Colonic mucosa (tissue), 4 donors: ENCODE measurements around the gene KIF12. TPM values are rescaled to one million over a fixed set of nuclear protein-coding genes. Genes with fewer than 3 reads are reported as not detected.

Experiments used
- DNase-seq: peaks from one replicate; pipeline ENCODE4 v3.0.0-alpha.2; 2020
- H3K27ac ChIP-seq: fragments of 200-600 bp; one replicate; pipeline ENCODE4 v1.8.0; 2021
- H3K27me3 ChIP-seq: fragments of 200-600 bp; one replicate; pipeline ENCODE4 v1.8.0; 2021
- H3K36me3 ChIP-seq: fragments of 200-600 bp; one replicate; pipeline ENCODE4 v1.8.0; 2021
- H3K4me1 ChIP-seq: fragments of 200-600 bp; one replicate; pipeline ENCODE4 v1.8.0; 2021; ENCODE audit warnings: mild to moderate bottlenecking
- H3K4me3 ChIP-seq: fragments of 200-600 bp; one replicate; pipeline ENCODE4 v1.8.0; 2021
- H3K9ac ChIP-seq, 2 donors: one replicate each; pipeline ENCODE4 v1.7.0; 2013; ENCODE audit warnings: control low read depth in 2 of 2, low read depth in 2 of 2, low read length in 2 of 2
- H3K9me3 ChIP-seq: fragments of 200-600 bp; one replicate; pipeline ENCODE4 v1.8.0; 2021
- intact Hi-C: fragments of 100-400 bp; cut with DNase I; formaldehyde crosslinking; loops from one replicate; pipeline ENCODE4 v1.14.1; 2022
- total RNA-seq, 2 donors: library from RNA; stranded (reverse); fragmentation: NEBNext Ultra II Directional in 1 of 2; extraction: Animal tissue kit (Norgen Biotek cat#: 25700) in 1 of 2; gene quantifications; one replicate each; pipeline ENCODE4 v1.2.1, GENCODE V29; 2021
- TF ChIP-seq, protein P1 (sequence below): fragments of 200-600 bp; IDR thresholded peaks from one replicate; pipeline ENCODE4 v1.8.0; 2022; ENCODE audit warnings: antibody characterized with exemption, mild to moderate bottlenecking
- donor health status: healthy.
- donor health status: DM: no; HTN: no; CAD: no.
- donor health status: DM: no; HTN: no; CAD: no.

Gene KIF12
- total RNA-seq, 2 donors from 2014 or later: 27.2 to 33.8 TPM

DNA sequence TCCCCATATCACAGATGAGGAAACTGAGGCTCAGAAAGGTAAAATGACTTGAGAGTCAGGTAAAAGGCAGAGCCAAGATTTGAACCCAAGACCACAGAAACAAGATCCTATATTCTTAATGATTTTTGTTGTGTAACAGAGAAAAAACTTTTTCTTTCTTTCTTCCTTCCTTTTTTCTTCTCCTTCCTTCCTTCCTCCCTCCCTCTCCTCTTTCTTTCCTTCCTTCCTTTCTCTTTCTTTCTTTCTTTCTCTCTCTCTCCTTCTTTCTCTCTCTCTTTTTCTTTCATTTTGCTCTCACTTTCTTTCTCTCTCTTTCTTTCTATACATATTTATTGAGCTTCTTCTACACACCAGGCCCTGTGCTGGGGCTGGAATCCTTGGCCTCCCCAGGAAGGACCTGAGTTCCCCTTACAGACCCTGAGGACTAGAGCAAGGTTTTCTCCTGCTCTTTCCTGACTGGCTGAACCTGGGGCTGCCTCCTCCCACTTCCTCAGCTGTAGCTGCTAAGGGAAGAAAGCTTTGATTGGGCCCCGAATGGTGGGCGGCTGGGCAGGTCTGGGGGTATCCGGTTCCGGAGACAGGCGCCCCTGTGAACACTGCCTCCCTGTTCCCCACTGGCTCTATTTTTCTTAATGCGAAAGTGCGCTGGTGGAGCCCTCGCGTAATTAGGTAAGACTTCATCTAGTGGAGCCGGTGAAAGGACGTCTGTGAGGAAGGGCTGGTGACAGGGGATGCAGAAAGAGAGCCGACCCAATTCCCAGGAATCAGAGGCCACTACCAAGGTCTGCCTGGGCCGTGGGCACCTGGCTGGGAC is 27.4 kb upstream of the KIF12 start:
- Histone ChIP-seq H3K9me3 (no peaks in the 10 kb centered on the region), H3K27ac (no peak overlapping the region), H3K9ac (no peak overlapping the region), H3K27me3 (no peaks in the 10 kb centered on the region), H3K4me1 (no peaks in the 10 kb centered on the region), H3K36me3 (no peaks in the 10 kb centered on the region), H3K4me3 (no peak overlapping the region)
- no peak for DNase-seq
- intact Hi-C loops: no loop called here
- TF ChIP-seq, protein P1, sequence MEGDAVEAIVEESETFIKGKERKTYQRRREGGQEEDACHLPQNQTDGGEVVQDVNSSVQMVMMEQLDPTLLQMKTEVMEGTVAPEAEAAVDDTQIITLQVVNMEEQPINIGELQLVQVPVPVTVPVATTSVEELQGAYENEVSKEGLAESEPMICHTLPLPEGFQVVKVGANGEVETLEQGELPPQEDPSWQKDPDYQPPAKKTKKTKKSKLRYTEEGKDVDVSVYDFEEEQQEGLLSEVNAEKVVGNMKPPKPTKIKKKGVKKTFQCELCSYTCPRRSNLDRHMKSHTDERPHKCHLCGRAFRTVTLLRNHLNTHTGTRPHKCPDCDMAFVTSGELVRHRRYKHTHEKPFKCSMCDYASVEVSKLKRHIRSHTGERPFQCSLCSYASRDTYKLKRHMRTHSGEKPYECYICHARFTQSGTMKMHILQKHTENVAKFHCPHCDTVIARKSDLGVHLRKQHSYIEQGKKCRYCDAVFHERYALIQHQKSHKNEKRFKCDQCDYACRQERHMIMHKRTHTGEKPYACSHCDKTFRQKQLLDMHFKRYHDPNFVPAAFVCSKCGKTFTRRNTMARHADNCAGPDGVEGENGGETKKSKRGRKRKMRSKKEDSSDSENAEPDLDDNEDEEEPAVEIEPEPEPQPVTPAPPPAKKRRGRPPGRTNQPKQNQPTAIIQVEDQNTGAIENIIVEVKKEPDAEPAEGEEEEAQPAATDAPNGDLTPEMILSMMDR: no peak

DNA sequence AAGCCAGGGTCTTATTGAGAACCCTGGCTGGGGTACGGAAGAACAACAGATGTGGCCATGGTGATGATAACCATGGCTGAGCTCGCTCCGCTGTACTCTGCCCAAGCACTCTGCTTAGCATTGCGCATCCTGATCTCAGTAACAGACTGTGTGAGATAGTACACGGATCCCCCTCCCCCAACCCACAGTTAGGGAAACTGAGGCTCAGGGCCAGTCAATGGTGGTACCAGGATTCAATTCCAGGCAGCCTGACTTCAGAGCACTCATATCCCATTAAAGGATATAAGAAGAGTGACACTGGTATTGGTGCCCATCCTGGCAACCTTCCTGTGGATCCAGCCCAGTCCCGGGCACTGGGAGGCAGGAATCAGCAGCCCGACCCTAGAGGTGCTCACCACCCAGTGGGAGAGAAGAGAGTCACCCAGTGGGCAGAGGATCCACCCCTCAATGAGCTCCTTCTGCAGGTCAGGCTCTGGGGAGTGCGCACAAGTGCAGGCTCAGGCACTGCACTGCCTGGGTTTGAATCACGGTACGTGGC is 26.5 kb upstream of the KIF12 start:
- no peaks in the 10 kb centered on the region for H3K4me1 ChIP-seq
- no peak overlapping the region for H3K4me3 ChIP-seq
- no peak overlapping the region for H3K27ac ChIP-seq
- H3K36me3 ChIP-seq: no peaks in the 10 kb centered on the region
- H3K9me3 ChIP-seq: no peaks in the 10 kb centered on the region
- TF ChIP-seq, protein P1: no peak
- H3K9ac ChIP-seq: no peak overlapping the region
- H3K27me3 ChIP-seq: no peaks in the 10 kb centered on the region
- intact Hi-C loops: no loop called here
- DNase-seq: no peak

DNA sequence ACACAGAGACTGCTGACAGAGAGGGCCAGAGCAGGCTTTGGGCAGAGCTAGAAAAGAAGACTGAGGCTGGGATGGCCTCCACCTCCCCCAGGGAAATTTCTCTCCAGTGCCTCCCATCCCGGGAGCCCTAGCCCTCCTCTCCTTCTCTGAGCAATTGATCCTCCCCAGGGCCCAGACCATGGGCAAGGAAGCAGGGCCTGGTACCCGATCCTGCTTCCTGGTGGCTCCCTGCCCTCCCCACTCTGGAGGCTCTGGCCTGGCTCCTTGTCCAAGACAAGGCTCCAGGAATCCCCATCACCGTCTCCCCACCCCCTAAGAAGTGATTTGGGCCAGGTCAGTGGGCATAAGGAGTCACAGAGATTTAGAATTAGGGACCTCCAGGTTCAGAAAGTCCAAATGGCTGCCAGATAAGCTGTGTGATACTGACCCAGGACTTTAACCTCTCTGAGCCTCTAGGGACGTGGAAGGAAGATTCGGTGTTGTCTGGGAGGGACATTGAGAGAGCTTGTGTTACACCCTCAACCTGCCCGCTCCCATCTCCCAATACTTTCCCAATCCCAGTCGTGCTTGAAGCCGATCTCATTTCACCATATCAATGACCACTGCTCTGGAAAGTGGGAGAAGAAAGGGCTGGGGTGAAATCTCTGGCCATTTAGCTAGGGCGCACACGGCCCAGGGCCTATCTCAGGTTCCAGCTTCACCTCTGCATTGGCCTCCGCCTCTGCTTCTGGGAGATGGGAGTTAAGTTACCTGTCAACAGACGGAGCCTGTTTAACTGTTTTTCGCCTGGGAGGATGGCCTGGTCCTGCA is 25.8 kb upstream of the KIF12 start:
- no peak overlapping the region for H3K27ac ChIP-seq
- TF ChIP-seq, protein P1: no peak
- intact Hi-C loops: no loop called here
- no peaks in the 10 kb centered on the region for H3K27me3 ChIP-seq
- H3K9ac ChIP-seq: no peak overlapping the region
- no peak overlapping the region for H3K4me3 ChIP-seq
- no peaks in the 10 kb centered on the region for H3K9me3 ChIP-seq
- H3K36me3 ChIP-seq: no peaks in the 10 kb centered on the region
- H3K4me1 ChIP-seq: no peaks in the 10 kb centered on the region
- DNase-seq: no peak

DNA sequence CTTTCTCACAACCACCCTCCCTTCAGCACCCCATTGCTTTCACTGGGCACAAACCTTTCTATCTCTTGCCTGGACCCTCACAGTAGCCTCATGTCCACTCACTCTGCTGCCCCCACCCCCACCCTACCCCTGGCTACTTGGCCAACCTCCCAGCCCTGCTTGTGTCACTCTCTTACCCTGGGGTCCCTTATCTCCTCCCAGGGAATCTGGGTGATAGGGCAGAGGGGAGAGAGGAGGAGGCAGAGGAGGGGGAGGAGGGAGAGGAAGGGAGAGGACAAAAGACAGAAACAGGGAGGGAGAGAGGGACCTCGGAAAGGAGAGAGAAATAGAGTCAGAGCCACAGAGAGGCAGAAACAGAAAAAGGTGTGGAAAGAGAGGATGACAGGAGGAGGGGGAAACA is 25.0 kb upstream of the KIF12 start:
- Histone ChIP-seq H3K4me1 (no peaks in the 10 kb centered on the region), H3K27me3 (no peaks in the 10 kb centered on the region), H3K27ac (no peak overlapping the region), H3K9me3 (no peaks in the 10 kb centered on the region), H3K36me3 (no peaks in the 10 kb centered on the region), H3K4me3 (no peak overlapping the region), H3K9ac (no peak overlapping the region)
- TF ChIP-seq, protein P1: no peak
- intact Hi-C loops: no loop called here
- no peak for DNase-seq

DNA sequence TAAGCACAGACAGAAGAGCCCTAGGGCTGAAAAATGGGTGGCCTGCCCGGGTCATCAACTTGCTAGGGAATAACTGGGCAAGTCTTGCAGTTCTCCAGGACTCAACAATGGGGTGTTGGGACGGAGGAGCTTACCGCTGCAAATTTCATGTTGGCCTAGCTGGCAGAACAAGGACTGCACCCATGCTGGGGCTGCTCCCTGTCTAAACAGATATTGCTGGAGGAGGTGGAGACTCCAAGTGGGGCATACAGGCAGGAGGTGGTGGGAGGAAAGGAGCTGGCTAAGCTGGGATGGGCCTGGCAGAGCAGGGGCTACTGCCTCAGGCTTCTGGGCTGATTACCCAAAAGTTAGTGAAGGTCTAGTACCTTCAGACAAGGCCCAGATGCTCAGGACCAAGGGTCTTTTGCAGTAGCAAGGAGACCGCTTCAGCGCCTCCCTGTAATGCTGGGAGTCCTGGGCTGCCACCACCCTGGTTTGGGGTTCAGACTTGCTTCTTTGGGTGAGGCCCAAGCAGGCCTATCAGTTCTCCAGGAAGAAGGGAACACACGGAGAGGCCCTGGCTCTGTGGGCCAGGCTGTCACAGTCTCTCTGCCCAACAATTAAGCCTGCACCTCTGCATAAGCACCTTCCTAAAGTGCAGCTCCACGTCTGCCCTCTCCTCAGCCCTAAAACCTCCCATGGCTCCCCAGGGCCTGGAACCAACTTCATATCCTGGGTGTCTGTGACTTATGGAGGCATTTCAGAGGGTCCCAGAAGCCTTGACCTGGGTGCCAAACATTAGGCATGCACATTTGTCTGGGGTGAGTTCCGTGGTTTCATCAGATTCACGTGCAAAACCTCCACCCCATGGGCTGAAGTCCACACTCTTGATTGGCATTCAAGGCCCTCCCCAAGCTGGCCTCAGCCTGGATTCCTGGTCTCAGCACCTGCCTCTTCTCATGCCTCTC is 24.2 kb upstream of the KIF12 start:
- DNase-seq: no peak
- Histone ChIP-seq H3K27ac (no peak overlapping the region), H3K27me3 (no peaks in the 10 kb centered on the region), H3K9me3 (no peaks in the 10 kb centered on the region), H3K36me3 (no peaks in the 10 kb centered on the region), H3K4me1 (no peaks in the 10 kb centered on the region), H3K4me3 (no peak overlapping the region), H3K9ac (no peak overlapping the region)
- TF ChIP-seq, protein P1: no peak
- intact Hi-C loops: no loop called here
